ENCODE data around the gene MLLT3.

GRCh38 chr9:20601292-20601691 is 21.0 kb downstream of the MLLT3 start:
- TF ChIP-seq POLR2A (IDR thresholded peaks at IDR 0.05) (no peak), CTCF (IDR thresholded peaks at IDR 0.05) (no peak)

Data from thyroid gland (tissue), 4 donors.